Nephron (organoid): ENCODE data around the gene ZNF14.
"Not testable (repeated sequence)": the region's sequence is repeated elsewhere in the genome, so short reads cannot be mapped to it uniquely, and the experiment has no call there.

Experiments used
- H3K27ac Mint-ChIP-seq, 3 experiments: 2 replicates each; pipeline ENCODE4 v1.8.0; 2020; ENCODE audit warnings: mixed read lengths in 3 of 3, mild to moderate bottlenecking in 2 of 3, moderate library complexity in 1 of 3
- H3K27me3 Mint-ChIP-seq: 2 replicates; pipeline ENCODE4 v1.8.0; 2021; ENCODE audit warnings: low read depth, mild to moderate bottlenecking, moderate library complexity, mixed read lengths
- H3K36me3 Mint-ChIP-seq: 2 replicates; pipeline ENCODE4 v1.8.0; 2020; ENCODE audit warnings: low read depth, mixed read lengths
- H3K4me1 Mint-ChIP-seq: 2 replicates; pipeline ENCODE4 v1.8.0; 2020; ENCODE audit warnings: mixed read lengths
- H3K4me3 Mint-ChIP-seq, 3 experiments: 2 replicates each; pipeline ENCODE4 v1.8.0; 2020; ENCODE audit warnings: mild to moderate bottlenecking in 3 of 3, mixed read lengths in 3 of 3, moderate library complexity in 2 of 3
- H3K9me3 Mint-ChIP-seq: 2 replicates; pipeline ENCODE4 v1.8.0; 2020; ENCODE audit warnings: mixed read lengths
- CTCF ChIP-seq, 3 experiments: fragments of 200-600 bp; sonication (generic); IDR thresholded peaks; one replicate each; pipeline ENCODE4 v1.5.0; 2021; ENCODE audit warnings: antibody characterized with exemption in 3 of 3; ENCODE audit not compliant: unreplicated experiment in 3 of 3

The ZNF14 gene

DNA sequence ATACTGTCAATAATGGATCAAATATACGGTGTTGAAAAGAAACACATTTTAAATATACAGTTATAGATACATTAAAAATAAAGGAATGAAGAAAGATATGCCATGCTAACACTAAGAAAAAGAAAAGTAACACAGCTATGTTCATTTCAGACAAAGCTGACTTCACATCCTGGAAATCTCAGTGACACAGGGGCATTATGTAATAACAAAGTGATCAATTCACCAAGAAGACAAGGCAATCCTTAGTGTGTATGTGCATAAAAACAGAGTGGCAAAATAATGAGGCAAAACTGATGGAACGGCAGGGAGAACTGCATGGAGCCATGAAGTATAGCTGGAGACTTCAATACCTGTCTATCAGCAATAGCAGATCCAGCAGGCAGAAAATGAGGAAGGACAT, 13.1 kb downstream of the ZNF14 start:
- H3K9me3 Mint-ChIP-seq: peaks cover 76% of the 10 kb centered on the region
- no peaks in the 10 kb centered on the region for H3K4me1 Mint-ChIP-seq
- peaks cover 86% of the 10 kb centered on the region for H3K36me3 Mint-ChIP-seq
- H3K27me3 Mint-ChIP-seq: peaks cover 11% of the 10 kb centered on the region
- TF ChIP-seq CTCF (IDR thresholded peaks at IDR 0.05; ENCODE audit: unreplicated experiment in 3 of 3): no peak
- H3K27ac Mint-ChIP-seq: no peak overlapping the region
- H3K4me3 Mint-ChIP-seq: no peak overlapping the region

GRCh38 chr19:19711934-19712828, 20.7 kb downstream of the ZNF14 start:
- H3K4me1 Mint-ChIP-seq: no peaks in the 10 kb centered on the region
- H3K4me3 Mint-ChIP-seq: no peak overlapping the region
- peaks cover 86% of the 10 kb centered on the region for H3K9me3 Mint-ChIP-seq
- peaks cover 100% of the 10 kb centered on the region for H3K36me3 Mint-ChIP-seq
- no peak overlapping the region for H3K27ac Mint-ChIP-seq
- no peak for TF ChIP-seq CTCF (IDR thresholded peaks at IDR 0.05; ENCODE audit: unreplicated experiment in 3 of 3)
- H3K27me3 Mint-ChIP-seq: peaks cover 11% of the 10 kb centered on the region

- Mint-ChIP-seq H3K36me3 (peaks cover 100% of the 10 kb centered on the region), H3K27ac (no peak overlapping the region), H3K4me3 (no peak overlapping the region), H3K4me1 (no peaks in the 10 kb centered on the region), H3K9me3 (peaks cover 86% of the 10 kb centered on the region), H3K27me3 (peaks cover 5% of the 10 kb centered on the region)
- TF ChIP-seq CTCF (IDR thresholded peaks at IDR 0.05; ENCODE audit: unreplicated experiment in 3 of 3): no peak
These were observed 21.5 kb downstream of the ZNF14 start for GRCh38 chr19:19711306-19711933.

- no peaks in the 10 kb centered on the region for H3K4me1 Mint-ChIP-seq
- no peak overlapping the region for H3K4me3 Mint-ChIP-seq
- TF ChIP-seq CTCF (IDR thresholded peaks at IDR 0.05; ENCODE audit: unreplicated experiment in 3 of 3): no peak
- peaks cover 4% of the 10 kb centered on the region for H3K27me3 Mint-ChIP-seq
- H3K27ac Mint-ChIP-seq: no peak overlapping the region
- peaks cover 85% of the 10 kb centered on the region for H3K9me3 Mint-ChIP-seq
- H3K36me3 Mint-ChIP-seq: peaks cover 99% of the 10 kb centered on the region
These were observed 22.4 kb downstream of the ZNF14 start for GRCh38 chr19:19710506-19710905.

- H3K27ac Mint-ChIP-seq: no peak overlapping the region
- no peak overlapping the region for H3K4me3 Mint-ChIP-seq
- peaks cover 6% of the 10 kb centered on the region for H3K27me3 Mint-ChIP-seq
- H3K36me3 Mint-ChIP-seq: peaks cover 96% of the 10 kb centered on the region
- TF ChIP-seq CTCF (IDR thresholded peaks at IDR 0.05; ENCODE audit: unreplicated experiment in 3 of 3): no peak
- H3K9me3 Mint-ChIP-seq: peaks cover 79% of the 10 kb centered on the region
- no peaks in the 10 kb centered on the region for H3K4me1 Mint-ChIP-seq
These were observed 28.1 kb downstream of the ZNF14 start for GRCh38 chr19:19704836-19705235.

DNA sequence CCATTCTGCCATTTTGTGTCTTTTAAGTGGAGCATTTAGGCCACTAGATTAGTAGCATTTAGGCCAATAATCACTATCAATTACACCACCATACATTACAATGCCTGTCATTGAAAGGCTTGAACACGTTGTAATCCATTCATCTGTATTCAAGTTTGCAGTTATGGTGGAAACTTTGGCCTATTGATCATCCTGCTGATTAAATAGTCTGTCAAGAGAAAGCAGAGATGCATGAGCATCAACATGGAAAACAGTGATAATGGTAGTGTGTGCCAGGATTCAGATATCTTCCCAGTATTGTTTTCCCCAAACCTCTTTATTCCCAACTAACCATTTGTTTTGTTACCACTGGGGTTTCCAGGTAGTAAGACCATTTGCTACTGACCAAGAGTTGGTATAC, 32.4 kb downstream of the ZNF14 start:
- not testable (repeated sequence) for H3K27me3 Mint-ChIP-seq, H3K4me1 Mint-ChIP-seq, H3K4me3 Mint-ChIP-seq, H3K27ac Mint-ChIP-seq
- Mint-ChIP-seq H3K9me3 (peaks cover 63% of the 10 kb centered on the region), H3K36me3 (peaks cover 64% of the 10 kb centered on the region)
